Endodermal cell (in vitro differentiated cells): ENCODE data around the gene SMIM5. TPM values are rescaled to one million over a fixed set of nuclear protein-coding genes. Genes with fewer than 3 reads are reported as not detected.

Experiments
- DNase-seq: peaks from one replicate; pipeline ENCODE4 v3.0.0-alpha.2; 2017
- H3K27ac ChIP-seq: 2 replicates; pipeline ENCODE4 v1.5.1; 2013; ENCODE audit warnings: mild to moderate bottlenecking, low read depth, low read length, moderate library complexity
- H3K27me3 ChIP-seq: 2 replicates; pipeline ENCODE4 v1.6.1; 2013; ENCODE audit warnings: mild to moderate bottlenecking, low read length, moderate library complexity; ENCODE audit not compliant: insufficient read depth, control insufficient read depth, poor library complexity, severe bottlenecking
- H3K36me3 ChIP-seq: 2 replicates; pipeline ENCODE4 v1.7.0; 2013; ENCODE audit warnings: mild to moderate bottlenecking, low read length, moderate library complexity; ENCODE audit not compliant: control insufficient read depth, insufficient read depth
- H3K4me1 ChIP-seq: one replicate; pipeline ENCODE4 v1.7.0; 2013; ENCODE audit warnings: low read length; ENCODE audit not compliant: control insufficient read depth, insufficient read depth
- H3K4me3 ChIP-seq: 2 replicates; pipeline ENCODE4 v1.5.1; 2013; ENCODE audit warnings: mild to moderate bottlenecking, low read length, moderate library complexity
- H3K9ac ChIP-seq: 2 replicates; pipeline ENCODE4 v1.6.1; 2013; ENCODE audit warnings: mild to moderate bottlenecking, low read length, moderate library complexity; ENCODE audit not compliant: poor library complexity, severe bottlenecking; ENCODE audit errors: extremely low read depth
- H3K9me3 ChIP-seq: 2 replicates; pipeline ENCODE4 v1.6.1; 2013; ENCODE audit warnings: mild to moderate bottlenecking, low read length, moderate library complexity; ENCODE audit not compliant: control insufficient read depth
- H3K27ac Mint-ChIP-seq: 2 replicates; pipeline ENCODE4 v1.8.0; 2020; ENCODE audit warnings: mixed read lengths
- H3K27me3 Mint-ChIP-seq: 2 replicates; pipeline ENCODE4 v1.8.0; 2021; ENCODE audit warnings: mild to moderate bottlenecking, mixed read lengths; ENCODE audit not compliant: insufficient read depth
- H3K36me3 Mint-ChIP-seq: 2 replicates; pipeline ENCODE4 v1.8.0; 2020; ENCODE audit warnings: low read depth, mixed read lengths
- H3K4me1 Mint-ChIP-seq: 2 replicates; pipeline ENCODE4 v1.8.0; 2020; ENCODE audit warnings: mixed read lengths
- H3K4me3 Mint-ChIP-seq: 2 replicates; pipeline ENCODE4 v1.8.0; 2020; ENCODE audit warnings: mild to moderate bottlenecking, moderate library complexity, mixed read lengths
- H3K9me3 Mint-ChIP-seq: 2 replicates; pipeline ENCODE4 v1.8.0; 2020; ENCODE audit warnings: mild to moderate bottlenecking, mixed read lengths
- CTCF ChIP-seq: fragments of 200-600 bp; sonication (generic); conservative IDR thresholded peaks from 2 replicates; pipeline ENCODE4 v1.5.0; 2021; ENCODE audit warnings: antibody characterized with exemption, mild to moderate bottlenecking
- WGBS, 2 experiments: methylation state at CpG; one replicate each; pipeline versions ENCODE4 v1.1.5 to v1.1.7; 2013; ENCODE audit warnings: missing lambda C conversion rate in 2 of 2, mixed read lengths in 1 of 2; ENCODE audit not compliant: insufficient coverage in 1 of 2, insufficient read length in 1 of 2; 5-methylcytosine and 5-hydroxymethylcytosine counted together
- total RNA-seq, 2 donors: library from RNA; stranded (reverse); fragmentation: NEBNext Ultra II Directional in 1 of 2; extraction: Animal tissue kit (Norgen Biotek cat#: 25700) in 1 of 2; gene quantifications; 2 replicates in 1 of 2; 3 replicates in 1 of 2; pipeline ENCODE4 v1.2.1, GENCODE V29; 2021

SMIM5 gene
- total RNA-seq, 2 donors from 2014 or later, result 0.40 TPM; not detected in 1

GRCh38 chr17:75630071-75630917 lies 2.9 kb upstream of the SMIM5 start:
- H3K4me1 ChIP-seq, result peaks cover 8% of the 10 kb centered on the region
- Mint-ChIP-seq H3K36me3 (no peaks in the 10 kb centered on the region), H3K27me3 (no peaks in the 10 kb centered on the region), H3K4me1 (peaks cover 16% of the 10 kb centered on the region), H3K27ac (no peak overlapping the region), H3K4me3 (no peak overlapping the region), H3K9me3 (no peaks in the 10 kb centered on the region)
- H3K9me3 ChIP-seq, result no peaks in the 10 kb centered on the region
- TF ChIP-seq CTCF, result no peak
- no peak overlapping the region for H3K9ac ChIP-seq
- H3K36me3 ChIP-seq, result peaks cover 5% of the 10 kb centered on the region
- no peaks in the 10 kb centered on the region for H3K27me3 ChIP-seq
- WGBS, 2 experiments, result 87 to 88% methylated on average over 15 to 26 of the region's 26 CpGs
- H3K27ac ChIP-seq, result no peak overlapping the region
- DNase-seq, result no peak
- H3K4me3 ChIP-seq, result no peak overlapping the region

- DNase-seq, result no peak
- no peaks in the 10 kb centered on the region for H3K36me3 Mint-ChIP-seq
- H3K9me3 ChIP-seq, result no peaks in the 10 kb centered on the region
- peaks cover 16% of the 10 kb centered on the region for H3K4me1 Mint-ChIP-seq
- H3K4me3 ChIP-seq, result no peak overlapping the region
- peaks cover 8% of the 10 kb centered on the region for H3K4me1 ChIP-seq
- no peaks in the 10 kb centered on the region for H3K27me3 Mint-ChIP-seq
- WGBS, 2 experiments, result 93 to 94% methylated on average over 13 to 27 of the region's 27 CpGs
- no peaks in the 10 kb centered on the region for H3K27me3 ChIP-seq
- H3K4me3 Mint-ChIP-seq, result no peak overlapping the region
- no peak overlapping the region for H3K27ac ChIP-seq
- peaks cover 5% of the 10 kb centered on the region for H3K36me3 ChIP-seq
- no peaks in the 10 kb centered on the region for H3K9me3 Mint-ChIP-seq
- H3K9ac ChIP-seq, result no peak overlapping the region
- TF ChIP-seq CTCF, result no peak
- H3K27ac Mint-ChIP-seq, result no peak overlapping the region
Observed at GRCh38 chr17:75631353-75631752, 1.9 kb upstream of the SMIM5 start.

- no peak for DNase-seq
- H3K4me3 Mint-ChIP-seq, result no peak overlapping the region
- no peak overlapping the region for H3K9ac ChIP-seq
- H3K9me3 Mint-ChIP-seq, result no peaks in the 10 kb centered on the region
- TF ChIP-seq CTCF, result no peak
- H3K4me3 ChIP-seq, result no peak overlapping the region
- no peaks in the 10 kb centered on the region for H3K27me3 ChIP-seq
- no peaks in the 10 kb centered on the region for H3K27me3 Mint-ChIP-seq
- no peak overlapping the region for H3K27ac ChIP-seq
- peaks cover 16% of the 10 kb centered on the region for H3K4me1 Mint-ChIP-seq
- peaks cover 5% of the 10 kb centered on the region for H3K36me3 ChIP-seq
- no peaks in the 10 kb centered on the region for H3K9me3 ChIP-seq
- H3K4me1 ChIP-seq, result peaks cover 8% of the 10 kb centered on the region
- no peak overlapping the region for H3K27ac Mint-ChIP-seq
- no peaks in the 10 kb centered on the region for H3K36me3 Mint-ChIP-seq
- WGBS, 2 experiments, result 73 to 82% methylated on average over 10 to 12 of the region's 12 CpGs
Observed at GRCh38 chr17:75632428-75632827, 806 bp upstream of the SMIM5 start.
